Measurements from ENCODE around the gene PPP4R2.

DNA sequence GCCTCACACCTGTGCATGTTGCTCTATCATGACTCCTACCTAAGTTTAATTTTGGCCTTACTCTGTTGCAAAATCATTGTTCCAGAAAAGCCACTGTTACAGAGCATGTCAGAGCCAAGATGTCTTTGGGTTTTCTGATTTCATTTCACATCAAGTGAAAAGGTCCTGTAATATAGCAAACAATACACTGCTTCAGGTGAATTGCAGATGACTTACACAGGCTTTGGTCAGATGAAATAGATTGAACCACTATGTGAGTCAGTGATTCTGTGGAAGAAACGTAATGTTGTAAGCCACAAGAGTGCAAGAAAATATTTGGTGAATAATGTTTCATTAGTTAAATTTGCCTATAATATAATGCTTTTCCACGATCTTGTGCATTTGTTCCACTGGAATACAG is 87.6 kb downstream of the PPP4R2 start:
- TF ChIP-seq, protein P1, sequence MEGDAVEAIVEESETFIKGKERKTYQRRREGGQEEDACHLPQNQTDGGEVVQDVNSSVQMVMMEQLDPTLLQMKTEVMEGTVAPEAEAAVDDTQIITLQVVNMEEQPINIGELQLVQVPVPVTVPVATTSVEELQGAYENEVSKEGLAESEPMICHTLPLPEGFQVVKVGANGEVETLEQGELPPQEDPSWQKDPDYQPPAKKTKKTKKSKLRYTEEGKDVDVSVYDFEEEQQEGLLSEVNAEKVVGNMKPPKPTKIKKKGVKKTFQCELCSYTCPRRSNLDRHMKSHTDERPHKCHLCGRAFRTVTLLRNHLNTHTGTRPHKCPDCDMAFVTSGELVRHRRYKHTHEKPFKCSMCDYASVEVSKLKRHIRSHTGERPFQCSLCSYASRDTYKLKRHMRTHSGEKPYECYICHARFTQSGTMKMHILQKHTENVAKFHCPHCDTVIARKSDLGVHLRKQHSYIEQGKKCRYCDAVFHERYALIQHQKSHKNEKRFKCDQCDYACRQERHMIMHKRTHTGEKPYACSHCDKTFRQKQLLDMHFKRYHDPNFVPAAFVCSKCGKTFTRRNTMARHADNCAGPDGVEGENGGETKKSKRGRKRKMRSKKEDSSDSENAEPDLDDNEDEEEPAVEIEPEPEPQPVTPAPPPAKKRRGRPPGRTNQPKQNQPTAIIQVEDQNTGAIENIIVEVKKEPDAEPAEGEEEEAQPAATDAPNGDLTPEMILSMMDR (IDR thresholded peaks at IDR 0.05), result no peak
- TF ChIP-seq POLR2A (IDR thresholded peaks at IDR 0.05), result no peak
- TF ChIP-seq POLR2AphosphoS5 (IDR thresholded peaks at IDR 0.05; ENCODE audit: insufficient read depth in 1 of 2, low read depth in 1 of 2), result no peak
